GM21723 (cell line): ENCODE measurements around the gene M1AP.

Experiments
- ATAC-seq: cut with Tn5 transposase; IDR thresholded peaks from one replicate; pipeline ENCODE4 v1.9.1; 2021; ENCODE audit warnings: mild to moderate bottlenecking, moderate library complexity; ENCODE audit not compliant: unreplicated experiment

The M1AP gene

GRCh38 chr2:74648009-74648443, at the start of gene M1AP:
Gene M1AP (minus strand): TSS chr2:74648330. CDS start chr2:74640275, 8,055 bp downstream.
- no peak for ATAC-seq

GRCh38 chr2:74696829-74697228, 48.7 kb upstream of the M1AP start:
- ATAC-seq: no peak

- ATAC-seq: no peak
These were observed 47.5 kb upstream of the M1AP start for GRCh38 chr2:74695663-74696062.

GRCh38 chr2:74694281-74694680, 46.2 kb upstream of the M1AP start:
- ATAC-seq: no peak

- no peak for ATAC-seq
These were observed 45.5 kb upstream of the M1AP start for GRCh38 chr2:74693668-74694067.

- no peak for ATAC-seq
These were observed 45.1 kb upstream of the M1AP start for GRCh38 chr2:74693213-74693612.

- ATAC-seq: no peak
These were observed 43.8 kb upstream of the M1AP start for GRCh38 chr2:74691929-74692328.

- no peak for ATAC-seq
These were observed 42.4 kb upstream of the M1AP start for GRCh38 chr2:74690571-74690970.

- no peak for ATAC-seq
These were observed 41.5 kb upstream of the M1AP start for GRCh38 chr2:74689671-74690070.

- ATAC-seq: no peak
These were observed 40.8 kb upstream of the M1AP start for GRCh38 chr2:74688881-74689280.

- no peak for ATAC-seq
These were observed 37.3 kb upstream of the M1AP start for GRCh38 chr2:74685408-74685807.

- ATAC-seq: no peak
These were observed 34.4 kb upstream of the M1AP start for GRCh38 chr2:74682501-74682900.

GRCh38 chr2:74679615-74680014, 31.5 kb upstream of the M1AP start:
- ATAC-seq: no peak

GRCh38 chr2:74676331-74676730, 28.2 kb upstream of the M1AP start:
- ATAC-seq: no peak

- no peak for ATAC-seq
These were observed 27.0 kb upstream of the M1AP start for GRCh38 chr2:74675090-74675489.

- no peak for ATAC-seq
These were observed 25.8 kb upstream of the M1AP start for GRCh38 chr2:74673826-74674528.

- ATAC-seq: no peak
These were observed 23.3 kb upstream of the M1AP start for GRCh38 chr2:74671479-74671878.

GRCh38 chr2:74670263-74670662, 22.1 kb upstream of the M1AP start:
- ATAC-seq: no peak

- no peak for ATAC-seq
These were observed 20.0 kb upstream of the M1AP start for GRCh38 chr2:74668087-74668486.

- ATAC-seq: no peak
These were observed 11.3 kb upstream of the M1AP start for GRCh38 chr2:74659462-74659861.

GRCh38 chr2:74658516-74658915, 10.4 kb upstream of the M1AP start:
- no peak for ATAC-seq

GRCh38 chr2:74655579-74655978, 7.4 kb upstream of the M1AP start:
- ATAC-seq: no peak
